Measurements from ENCODE around the gene KCND1. TPM values are rescaled to one million over a fixed set of nuclear protein-coding genes. Genes with fewer than 3 reads are reported as not detected.

KCND1 gene
- 1 to 10 TPM; 2.7 to 3.6 (median 3.0) TPM for total RNA-seq
- total RNA-seq (2013) = 0.79 TPM

GRCh38 chrX:48971249-48972219 is at the start of gene KCND1:
TSS of gene KCND1 (minus strand) at chrX:48971844. CDS start at chrX:48970271, 1,573 bp downstream.
- no peak for TF ChIP-seq CTCF (IDR thresholded peaks at IDR 0.05)
- Mint-ChIP-seq H3K9me3 (no peaks in the 10 kb centered on the region), H3K4me3 (no peak within 1 kb of the TSS), H3K27ac (peak within 1 kb of the TSS in 1 of 2 donors; percentile 72), H3K4me1 (peaks cover 0 to 31% of the 10 kb centered on the region in 2 donors), H3K27me3 (ENCODE audit: low read depth in 2 of 2) (peaks cover 0 to 6% of the 10 kb centered on the region in 2 donors), H3K36me3 (no peaks in the 10 kb centered on the region)
- no peak within 1 kb of the TSS for H3K27ac ChIP-seq (ENCODE audit: low read length)
- intact Hi-C loops (cut with micrococcal nuclease) = no loop called here
- peaks cover 15% of the 10 kb centered on the region for H3K4me1 ChIP-seq (ENCODE audit: control insufficient read depth, insufficient read depth, low read length)
- peaks cover 14% of the 10 kb centered on the region for H3K36me3 ChIP-seq (ENCODE audit: control insufficient read depth, insufficient read depth, low read length)
- no peaks in the 10 kb centered on the region for H3K9me3 ChIP-seq (ENCODE audit: control insufficient read depth, insufficient read depth, low read length)
- peak in 1 of 2 donors; percentile 18 for DNase-seq
- WGBS (ENCODE audit: insufficient coverage) = 1% methylated on average over 24 of the region's 28 CpGs
- no peaks in the 10 kb centered on the region for H3K27me3 ChIP-seq (ENCODE audit: control insufficient read depth, insufficient read depth, low read length)
- ATAC-seq = peak in 2 of 3 donors; percentile 21 to 44
- no peak within 1 kb of the TSS for H3K4me3 ChIP-seq (ENCODE audit: low read length)

- H3K9me3 Mint-ChIP-seq = no peaks in the 10 kb centered on the region
- intact Hi-C loops (cut with micrococcal nuclease) = no loop called here
- no peak overlapping the region for H3K4me3 ChIP-seq (ENCODE audit: low read length)
- no peaks in the 10 kb centered on the region for H3K36me3 Mint-ChIP-seq
- H3K27me3 Mint-ChIP-seq (ENCODE audit: low read depth in 2 of 2) = no peaks in the 10 kb centered on the region
- no peaks in the 10 kb centered on the region for H3K27me3 ChIP-seq (ENCODE audit: control insufficient read depth, insufficient read depth, low read length)
- H3K4me1 Mint-ChIP-seq = no peaks in the 10 kb centered on the region
- no peak overlapping the region for H3K4me3 Mint-ChIP-seq
- ATAC-seq (no peak), DNase-seq (no peak)
- TF ChIP-seq CTCF (IDR thresholded peaks at IDR 0.05) = no peak
- no peaks in the 10 kb centered on the region for H3K9me3 ChIP-seq (ENCODE audit: control insufficient read depth, insufficient read depth, low read length)
- WGBS (ENCODE audit: insufficient coverage) = 96% methylated on average over 7 of the region's 7 CpGs
- H3K4me1 ChIP-seq (ENCODE audit: control insufficient read depth, insufficient read depth, low read length) = no peaks in the 10 kb centered on the region
- no peaks in the 10 kb centered on the region for H3K36me3 ChIP-seq (ENCODE audit: control insufficient read depth, insufficient read depth, low read length)
- H3K27ac Mint-ChIP-seq = no peak overlapping the region
- H3K27ac ChIP-seq (ENCODE audit: low read length) = no peak overlapping the region
Observed at GRCh38 chrX:49019599-49020249, 48.1 kb upstream of the KCND1 start.

DNA sequence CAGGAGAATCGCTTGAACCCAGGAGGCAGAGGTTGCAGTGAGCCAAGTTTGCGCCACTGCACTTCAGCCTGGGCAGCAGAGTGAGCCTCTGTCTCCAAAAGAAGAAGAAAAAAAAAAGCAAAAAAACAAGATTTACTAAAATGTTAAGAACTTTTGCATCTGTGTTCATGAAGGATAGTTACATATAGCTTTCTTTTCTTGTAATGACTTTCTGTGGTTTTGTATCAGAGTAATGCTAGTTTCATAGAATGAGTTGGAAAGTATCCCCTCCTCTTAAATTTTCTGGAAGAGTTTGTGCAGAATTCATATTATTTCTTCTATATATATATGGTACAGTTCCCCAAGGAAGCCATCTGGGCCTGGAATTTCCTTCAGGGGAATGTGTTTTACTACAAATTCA is 47.4 kb upstream of the KCND1 start:
- H3K27me3 ChIP-seq (ENCODE audit: control insufficient read depth, insufficient read depth, low read length) = no peaks in the 10 kb centered on the region
- Mint-ChIP-seq H3K27ac (no peak overlapping the region), H3K9me3 (no peaks in the 10 kb centered on the region), H3K27me3 (ENCODE audit: low read depth in 2 of 2) (no peaks in the 10 kb centered on the region), H3K36me3 (no peaks in the 10 kb centered on the region), H3K4me1 (no peaks in the 10 kb centered on the region), H3K4me3 (no peak overlapping the region)
- no peak for ATAC-seq
- no peak overlapping the region for H3K27ac ChIP-seq (ENCODE audit: low read length)
- no peak for DNase-seq
- WGBS (ENCODE audit: insufficient coverage) = 100% methylated on average over 1 of the region's 2 CpGs
- intact Hi-C loops (cut with micrococcal nuclease) = no loop called here
- no peak overlapping the region for H3K4me3 ChIP-seq (ENCODE audit: low read length)
- TF ChIP-seq CTCF (IDR thresholded peaks at IDR 0.05) = no peak
- no peaks in the 10 kb centered on the region for H3K4me1 ChIP-seq (ENCODE audit: control insufficient read depth, insufficient read depth, low read length)
- H3K36me3 ChIP-seq (ENCODE audit: control insufficient read depth, insufficient read depth, low read length) = no peaks in the 10 kb centered on the region
- no peaks in the 10 kb centered on the region for H3K9me3 ChIP-seq (ENCODE audit: control insufficient read depth, insufficient read depth, low read length)

Measured in natural killer cell (primary cell).